ENCODE results near the gene GPS2. TPM values are rescaled to one million over a fixed set of nuclear protein-coding genes. Genes with fewer than 3 reads are reported as not detected.

The GPS2 gene
- total and polyA plus RNA-seq, 10 of the 15 experiments (the other 5 are each of a cell fraction or from before 2014, with no cell fraction given): 10.2 to 96.4 (median 42.5) TPM

DNA sequence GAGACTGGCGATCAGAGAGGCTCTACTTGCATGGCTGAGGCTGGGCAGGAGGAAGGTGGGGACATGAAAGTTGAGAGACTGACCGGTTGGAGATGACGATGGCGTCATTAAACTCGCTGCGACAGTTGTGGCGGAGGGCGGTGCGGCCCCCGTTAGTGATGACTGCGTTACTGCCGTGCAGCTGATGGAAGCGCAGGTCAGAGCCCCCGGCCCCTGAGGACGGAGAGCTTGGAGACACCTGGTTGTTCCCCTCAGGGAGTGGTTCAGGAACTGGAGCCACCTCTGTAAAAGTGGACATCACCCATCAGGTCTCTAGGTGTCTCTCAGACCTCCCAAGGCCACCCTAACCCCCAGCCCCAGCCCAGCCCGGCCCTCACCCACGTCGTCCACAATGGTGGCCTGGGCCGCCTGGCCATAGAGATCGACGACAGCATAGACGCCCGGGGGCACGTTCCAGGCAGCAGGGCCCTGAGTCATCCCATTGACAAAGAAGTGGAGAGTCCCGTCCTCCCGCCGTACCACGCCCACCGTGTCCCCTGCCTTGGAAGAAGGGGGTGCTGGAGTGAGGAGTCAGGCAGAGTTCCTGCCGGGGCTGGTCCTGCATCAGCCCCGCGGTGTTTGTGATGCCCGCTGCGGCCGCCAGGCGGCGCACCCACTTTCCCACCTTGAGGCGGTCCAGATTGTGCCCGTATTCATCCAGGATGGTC, 8.7 kb upstream of the GPS2 start (continued):
- peak; percentile 88 to 99 (median 98) for TF ChIP-seq CTCF (IDR thresholded peaks at IDR 0.05 in 2 of 3, conservative IDR thresholded peaks at IDR 0.05 in 1 of 3; ENCODE audit: control insufficient read depth in 2 of 3, extremely low read depth in 1 of 3, insufficient read depth in 1 of 3, low read depth in 3 of 3, low read length in 3 of 3)
- no peak for TF ChIP-seq GATAD2B (conservative IDR thresholded peaks at IDR 0.05; ENCODE audit: low read depth)
- TF ChIP-seq NR2C1 (IDR thresholded peaks at IDR 0.05): no peak
- no peak for TF ChIP-seq CREB1 (IDR thresholded peaks at IDR 0.05; ENCODE audit: low read depth)
- TF ChIP-seq IKZF1 (conservative IDR thresholded peaks at IDR 0.05): 0 out of 2 replicates have a peak, but pooled peaks have one; percentile 41
- TF ChIP-seq, protein P1, sequence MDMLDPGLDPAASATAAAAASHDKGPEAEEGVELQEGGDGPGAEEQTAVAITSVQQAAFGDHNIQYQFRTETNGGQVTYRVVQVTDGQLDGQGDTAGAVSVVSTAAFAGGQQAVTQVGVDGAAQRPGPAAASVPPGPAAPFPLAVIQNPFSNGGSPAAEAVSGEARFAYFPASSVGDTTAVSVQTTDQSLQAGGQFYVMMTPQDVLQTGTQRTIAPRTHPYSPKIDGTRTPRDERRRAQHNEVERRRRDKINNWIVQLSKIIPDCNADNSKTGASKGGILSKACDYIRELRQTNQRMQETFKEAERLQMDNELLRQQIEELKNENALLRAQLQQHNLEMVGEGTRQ (IDR thresholded peaks at IDR 0.05; ENCODE audit: borderline replicate concordance, low read depth, low read length): no peak
- no peak for TF ChIP-seq MYC (IDR thresholded peaks at IDR 0.05; ENCODE audit: insufficient read depth, insufficient read length, insufficient replicate concordance, low read length, severe bottlenecking)
- TF ChIP-seq YY1 (IDR thresholded peaks at IDR 0.05; ENCODE audit: low read depth, low read length): peak; percentile 80
- TF ChIP-seq, protein P2, sequence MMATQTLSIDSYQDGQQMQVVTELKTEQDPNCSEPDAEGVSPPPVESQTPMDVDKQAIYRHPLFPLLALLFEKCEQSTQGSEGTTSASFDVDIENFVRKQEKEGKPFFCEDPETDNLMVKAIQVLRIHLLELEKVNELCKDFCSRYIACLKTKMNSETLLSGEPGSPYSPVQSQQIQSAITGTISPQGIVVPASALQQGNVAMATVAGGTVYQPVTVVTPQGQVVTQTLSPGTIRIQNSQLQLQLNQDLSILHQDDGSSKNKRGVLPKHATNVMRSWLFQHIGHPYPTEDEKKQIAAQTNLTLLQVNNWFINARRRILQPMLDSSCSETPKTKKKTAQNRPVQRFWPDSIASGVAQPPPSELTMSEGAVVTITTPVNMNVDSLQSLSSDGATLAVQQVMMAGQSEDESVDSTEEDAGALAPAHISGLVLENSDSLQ (IDR thresholded peaks at IDR 0.05): no peak
- TF ChIP-seq ZBTB33 (IDR thresholded peaks at IDR 0.05): no peak
- TF ChIP-seq TCF7 (IDR thresholded peaks at IDR 0.05; ENCODE audit: borderline replicate concordance): no peak
- TF ChIP-seq EED (IDR thresholded peaks at IDR 0.05; ENCODE audit: low read depth): 0 out of 2 replicates have a peak, but pooled peaks have one; percentile 23
- TF ChIP-seq KDM1A (IDR thresholded peaks at IDR 0.05; ENCODE audit: borderline replicate concordance): no peak
- TF ChIP-seq MXI1 (IDR thresholded peaks at IDR 0.05; ENCODE audit: low read depth, low read length): no peak
- 0 out of 2 replicates have a peak, but pooled peaks have one; percentile 65 for TF ChIP-seq LARP7 (IDR thresholded peaks at IDR 0.05)
- 0 out of 4 replicates have a peak, but pooled peaks of 1 of the 2 experiments have one; percentile 14 for TF ChIP-seq BHLHE40 (IDR thresholded peaks at IDR 0.05; ENCODE audit: borderline replicate concordance in 1 of 2, low read depth in 2 of 2, low read length in 1 of 2)
- TF ChIP-seq CBX5 (IDR thresholded peaks at IDR 0.05; ENCODE audit: low read depth): no peak
- TF ChIP-seq SREBF2 (IDR thresholded peaks at IDR 0.05; ENCODE audit: low read length): no peak
- peak; percentile 90 for TF ChIP-seq SMC3 (IDR thresholded peaks at IDR 0.05; ENCODE audit: borderline replicate concordance, low read length)
- peak; percentile 70 for TF ChIP-seq RAD21 (IDR thresholded peaks at IDR 0.05; ENCODE audit: insufficient read depth, low read depth, low read length)
- TF ChIP-seq CBFB (IDR thresholded peaks at IDR 0.05; ENCODE audit: low read depth): no peak
- TF ChIP-seq CHD2 (IDR thresholded peaks at IDR 0.05; ENCODE audit: borderline replicate concordance, low read depth, low read length): 0 out of 2 replicates have a peak, but pooled peaks have one; percentile 13
- no peak for TF ChIP-seq BRCA1 (IDR thresholded peaks at IDR 0.05; ENCODE audit: low read depth, low read length)
- TF ChIP-seq ZZZ3 (IDR thresholded peaks at IDR 0.05; ENCODE audit: control insufficient read depth, insufficient read length, low read depth): no peak
- 0 out of 2 replicates have a peak, but pooled peaks have one; percentile 44 for TF ChIP-seq HDGF (IDR thresholded peaks at IDR 0.05)
- no peak for TF ChIP-seq DPF2 (IDR thresholded peaks at IDR 0.05)
- peak; percentile 74; the same call in 1 of the 2 replicates for TF ChIP-seq SMARCA5 (IDR thresholded peaks at IDR 0.05)

All from GM12878 (cell line).